Aorta (tissue), 5 donors: ENCODE data around the gene MTFP1. TPM values are rescaled to one million over a fixed set of nuclear protein-coding genes. Genes with fewer than 3 reads are reported as not detected.
"Not testable (repeated sequence)": the region's sequence is repeated elsewhere in the genome, so short reads cannot be mapped to it uniquely, and the experiment has no call there.

Experiments
- ATAC-seq: fragments of 200-7000 bp; cut with Tn5 transposase; one replicate; pipeline ENCODE4 v1.9.1; 2022; ENCODE audit warnings: moderate library complexity; ENCODE audit not compliant: low FRiP score
- DNase-seq, 2 donors: peaks; one replicate each; pipeline ENCODE4 v3.0.0-alpha.2; 2020
- H3K27ac ChIP-seq, 2 donors: one replicate each; pipeline ENCODE4 v1.5.1; 2013; ENCODE audit warnings: low read length in 2 of 2, mild to moderate bottlenecking in 2 of 2, moderate library complexity in 2 of 2, control low read depth in 1 of 2, inconsistent platforms in 1 of 2, low read depth in 1 of 2
- H3K27me3 ChIP-seq, 2 donors: one replicate each; pipeline ENCODE4 v1.6.1; 2013; ENCODE audit warnings: control low read depth in 1 of 2, low read length in 1 of 2, mild to moderate bottlenecking in 1 of 2, moderate library complexity in 1 of 2; ENCODE audit not compliant: insufficient read depth in 2 of 2, control insufficient read depth in 1 of 2
- H3K36me3 ChIP-seq, 2 donors: one replicate each; pipeline ENCODE4 v1.6.1; 2013; ENCODE audit warnings: control low read depth in 1 of 2, low read length in 1 of 2, mild to moderate bottlenecking in 1 of 2; ENCODE audit not compliant: insufficient read depth in 2 of 2, control insufficient read depth in 1 of 2
- H3K4me1 ChIP-seq, 2 donors: one replicate each; pipeline ENCODE4 v1.6.1; 2013; ENCODE audit warnings: low read length in 2 of 2, control low read depth in 1 of 2, mild to moderate bottlenecking in 1 of 2, moderate library complexity in 1 of 2; ENCODE audit not compliant: insufficient read depth in 2 of 2, control insufficient read depth in 1 of 2
- H3K4me3 ChIP-seq, 2 donors: one replicate each; pipeline ENCODE4 v1.5.1; 2013; ENCODE audit warnings: low read length in 2 of 2, control low read depth in 1 of 2, mild to moderate bottlenecking in 1 of 2
- H3K9me3 ChIP-seq: one replicate; pipeline ENCODE4 v1.6.1; 2013; ENCODE audit warnings: mild to moderate bottlenecking, low read length; ENCODE audit not compliant: control insufficient read depth
- WGBS, 2 donors: extraction: QIAGEN DNeasy Blood & Tissue Kit; methylation state at CpG; one replicate each; pipeline ENCODE4 v1.1.7; 2013; 5-methylcytosine and 5-hydroxymethylcytosine counted together
- intact Hi-C, 2 donors: fragments of 100-400 bp; cut with DNase I; formaldehyde crosslinking; loops; one replicate each; pipeline versions ENCODE4 v1.14.2 to v1.15.0; 2022
- polyA plus RNA-seq, 2 donors: library from polyadenylated mRNA; stranded (reverse); fragments of 200-250 nt; gene quantifications; one replicate each; pipeline ENCODE4 v1.2.3, GENCODE V29; 2013
- total RNA-seq, 2 donors: library from RNA; stranded (reverse); fragmentation: NEBNext Ultra II Directional; extraction: Animal tissue kit (Norgen Biotek cat#: 25700); gene quantifications; one replicate each; pipeline ENCODE4 v1.2.1, GENCODE V29; 2021
- donor health status: healthy with polysubstance abuse.
- donor health status: Bipolar disorder and iron deficiency.
- donor health status: DM: no; HTN: no; CAD: no.
- donor health status: DM: no; HTN: no; CAD: no.
- donor health status: DM: yes; HTN: yes; CAD: no.

The MTFP1 gene
- total and polyA plus RNA-seq, 4 donors = 4.0 to 6.8 (median 4.3) TPM

DNA sequence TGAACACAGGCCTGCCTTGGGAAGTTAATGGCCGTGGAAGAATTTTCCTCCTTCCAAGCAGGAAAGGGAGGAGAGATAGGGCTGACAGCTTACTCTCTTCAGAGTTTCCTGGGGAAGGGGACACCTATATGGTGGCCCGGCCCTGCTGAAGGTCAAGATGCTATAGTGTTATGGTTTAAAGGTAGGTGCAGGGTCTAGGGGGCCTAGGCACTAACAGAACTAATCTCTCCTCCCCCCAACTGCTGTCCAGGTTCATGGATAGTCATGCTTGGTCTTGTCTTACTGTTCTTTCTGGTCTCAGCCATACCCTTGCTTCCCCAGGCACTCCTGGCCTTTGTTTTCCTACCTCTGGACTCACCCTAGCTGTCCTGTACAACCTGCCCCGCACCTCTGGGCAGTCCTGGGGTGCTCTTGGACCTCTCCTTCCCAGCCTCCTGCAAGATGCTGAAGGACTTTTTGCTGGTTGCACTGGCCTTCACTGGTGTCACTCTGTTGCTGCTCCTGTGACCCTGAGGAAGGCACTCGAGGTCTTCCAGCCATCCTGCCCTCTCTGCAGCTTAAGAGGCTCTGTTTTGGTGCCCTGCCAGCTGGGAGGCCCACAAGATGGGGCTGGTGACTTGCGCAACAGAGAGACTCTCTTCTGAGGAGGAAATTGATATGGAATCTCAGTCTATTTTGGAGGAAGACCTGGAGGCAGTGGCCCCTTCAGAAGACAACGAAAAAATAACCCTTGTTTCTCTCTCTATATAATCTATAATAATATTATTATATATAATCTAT is 28.4 kb downstream of the MTFP1 start:
- intact Hi-C loops = no loop called here
- DNase-seq (peak in 1 of 2 donors; percentile 55), ATAC-seq (no peak)
- Histone ChIP-seq H3K4me3 (no peak overlapping the region), H3K9me3 (no peaks in the 10 kb centered on the region), H3K4me1 (no peaks in the 10 kb centered on the region), H3K27ac (no peak overlapping the region), H3K27me3 (no peaks in the 10 kb centered on the region), H3K36me3 (no peaks in the 10 kb centered on the region)
- WGBS, 2 donors = 63 to 67% methylated on average over 6 of the region's 6 CpGs

DNA sequence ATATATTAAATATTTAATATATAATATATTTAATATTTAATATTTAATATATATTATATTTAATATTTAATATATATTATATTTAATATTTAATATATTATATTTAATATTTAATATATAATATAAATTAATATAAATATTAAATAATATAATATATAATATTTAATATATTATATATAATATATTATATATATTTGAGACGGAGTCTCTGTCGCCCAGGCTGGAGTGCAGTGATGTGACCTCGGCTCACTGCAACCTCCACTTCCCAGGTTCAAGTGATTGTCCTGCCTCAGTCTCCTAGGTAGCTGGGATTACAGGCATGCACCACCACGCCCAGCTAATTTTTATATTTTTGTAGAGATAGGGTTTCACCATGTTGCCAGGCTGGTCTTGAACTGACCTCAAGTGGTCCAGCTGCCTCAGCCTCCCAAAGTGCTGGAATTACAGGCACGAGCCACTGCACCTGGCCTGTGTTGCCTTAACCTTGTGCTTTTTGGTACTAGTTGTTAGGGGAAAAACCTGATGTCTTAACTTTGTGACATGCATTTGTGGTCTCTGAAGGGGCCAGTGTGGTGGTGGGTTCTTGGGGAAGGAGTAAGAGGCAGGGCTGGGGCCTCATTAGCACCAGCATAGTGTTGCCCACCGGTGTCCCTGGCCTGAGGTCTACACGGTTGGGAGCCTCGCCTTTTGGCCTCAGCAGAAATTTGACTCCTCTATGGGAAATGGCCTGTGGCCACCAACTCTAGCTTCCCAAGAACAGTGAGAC is 29.7 kb downstream of the MTFP1 start:
- WGBS, 2 donors = 79 to 83% methylated on average over 8 of the region's 8 CpGs
- intact Hi-C loops = no loop called here
- no peaks in the 10 kb centered on the region for H3K27me3 ChIP-seq
- no peaks in the 10 kb centered on the region for H3K9me3 ChIP-seq
- no peaks in the 10 kb centered on the region for H3K36me3 ChIP-seq
- H3K4me3 ChIP-seq = no peak overlapping the region
- DNase-seq = no peak
- H3K4me1 ChIP-seq = no peaks in the 10 kb centered on the region
- no peak overlapping the region for H3K27ac ChIP-seq
- ATAC-seq = no peak

- ATAC-seq (no peak), DNase-seq (no peak)
- intact Hi-C loops = no loop called here
- H3K27ac ChIP-seq = no peak overlapping the region
- H3K4me3 ChIP-seq = no peak overlapping the region
- H3K9me3 ChIP-seq = no peaks in the 10 kb centered on the region
- no peaks in the 10 kb centered on the region for H3K36me3 ChIP-seq
- H3K4me1 ChIP-seq = no peaks in the 10 kb centered on the region
- no peaks in the 10 kb centered on the region for H3K27me3 ChIP-seq
- 49 to 53% methylated on average over 8 of the region's 8 CpGs for WGBS, 2 donors
Measured at GRCh38 chr22:30457981-30458380, 32.4 kb downstream of the MTFP1 start.

- ATAC-seq (no peak), DNase-seq (no peak)
- Histone ChIP-seq H3K27me3 (no peaks in the 10 kb centered on the region), H3K4me1 (no peaks in the 10 kb centered on the region), H3K27ac (no peak overlapping the region), H3K36me3 (no peaks in the 10 kb centered on the region), H3K4me3 (no peak overlapping the region), H3K9me3 (no peaks in the 10 kb centered on the region)
- 42 to 67% methylated on average over 4 of the region's 4 CpGs for WGBS, 2 donors
- intact Hi-C loops = no loop called here
Measured at GRCh38 chr22:30459181-30460052, 33.8 kb downstream of the MTFP1 start.

GRCh38 chr22:30460147-30460546 is 34.6 kb downstream of the MTFP1 start:
- WGBS, 2 donors = 83 to 89% methylated on average over 4 of the region's 4 CpGs
- H3K36me3 ChIP-seq = no peaks in the 10 kb centered on the region

DNA sequence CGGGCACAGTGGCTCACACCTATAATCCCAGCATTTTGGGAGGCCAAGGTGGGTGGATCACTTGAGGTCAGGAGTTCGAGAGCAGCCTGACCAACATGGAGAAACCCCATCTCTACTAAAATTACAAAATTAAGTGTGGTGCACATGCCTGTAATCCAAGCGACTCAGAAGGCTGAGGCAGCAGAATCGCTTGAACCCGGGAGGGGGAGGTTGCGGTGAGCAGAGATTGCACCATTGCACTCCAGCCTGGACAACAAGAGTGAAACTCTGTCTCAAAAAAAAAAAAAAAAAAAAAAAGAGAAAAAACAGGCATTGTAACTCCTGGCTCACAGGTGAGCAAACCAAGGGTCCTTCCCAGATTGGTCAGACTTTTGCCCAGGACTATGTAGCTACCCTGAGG is 35.0 kb downstream of the MTFP1 start:
- 88 to 90% methylated on average over 6 of the region's 6 CpGs for WGBS, 2 donors

More at GRCh38 chr22:30460147-30460546, 34.6 kb downstream of the MTFP1 start:
- no peaks in the 10 kb centered on the region for H3K27me3 ChIP-seq
- intact Hi-C loops = no loop called here
- no peak overlapping the region for H3K4me3 ChIP-seq
- H3K9me3 ChIP-seq = no peaks in the 10 kb centered on the region
- DNase-seq (no peak), ATAC-seq (no peak)
- H3K27ac ChIP-seq = no peak overlapping the region
- no peaks in the 10 kb centered on the region for H3K4me1 ChIP-seq

DNA sequence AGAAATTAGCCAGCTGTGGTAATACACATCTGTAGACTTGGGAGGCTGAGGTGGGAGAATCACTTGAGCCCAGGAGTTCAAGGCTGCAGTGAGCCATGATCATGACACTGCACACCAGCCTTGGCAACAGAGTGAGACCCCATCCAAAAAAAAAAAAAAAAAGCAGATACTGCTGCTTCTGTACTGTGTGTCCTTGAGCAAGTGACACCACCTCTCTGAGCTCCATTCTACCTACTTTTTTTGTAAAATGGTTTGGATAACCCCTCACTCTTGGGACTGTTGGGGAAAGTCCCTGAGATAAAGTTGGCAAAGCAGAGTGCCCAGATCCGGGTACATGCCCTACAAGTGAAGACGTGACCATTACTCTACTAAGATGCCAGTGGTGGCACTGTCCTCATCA is 43.6 kb downstream of the MTFP1 start:
- Histone ChIP-seq H3K27ac (no peak overlapping the region), H3K9me3 (no peaks in the 10 kb centered on the region), H3K4me1 (no peaks in the 10 kb centered on the region), H3K4me3 (no peak overlapping the region), H3K27me3 (peaks cover 0 to under 1% of the 10 kb centered on the region in 2 donors), H3K36me3 (no peaks in the 10 kb centered on the region)
- WGBS, 2 donors = 27 to 95% methylated on average over 2 of the region's 2 CpGs
- DNase-seq (no peak), ATAC-seq (no peak)
- intact Hi-C loops = no loop called here

More for the DNA sequence above, 35.0 kb downstream of the MTFP1 start:
- DNase-seq, H3K36me3 ChIP-seq, H3K4me3 ChIP-seq, H3K9me3 ChIP-seq, ATAC-seq, H3K27me3 ChIP-seq, H3K27ac ChIP-seq, intact Hi-C loops, H3K4me1 ChIP-seq: not testable (repeated sequence)

DNA sequence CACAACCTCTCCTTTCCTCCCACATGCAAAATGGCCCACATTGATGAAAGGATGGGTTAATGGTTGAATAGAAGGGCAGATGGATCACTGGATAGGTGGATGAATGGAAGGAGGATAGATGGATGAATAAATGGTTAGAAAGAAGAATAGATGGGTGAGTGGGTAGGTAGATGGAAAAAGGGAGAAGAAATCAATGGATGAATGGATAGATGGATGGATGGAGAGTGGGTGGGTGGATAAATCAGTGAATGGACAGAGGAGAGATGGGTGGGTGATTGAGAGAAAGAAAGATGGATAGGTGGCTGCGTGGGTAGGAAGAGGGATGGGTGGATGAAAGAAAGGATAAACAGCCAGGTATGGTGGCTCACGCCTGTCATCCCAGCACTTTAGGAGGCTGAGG is 45.1 kb downstream of the MTFP1 start:
- 84 to 91% methylated on average over 2 of the region's 2 CpGs for WGBS, 2 donors
- no peaks in the 10 kb centered on the region for H3K36me3 ChIP-seq
- no peak for DNase-seq
- H3K4me3 ChIP-seq = no peak overlapping the region
- no peak for ATAC-seq
- peaks cover 0 to 2% of the 10 kb centered on the region in 2 donors for H3K27me3 ChIP-seq
- intact Hi-C loops = no loop called here
- no peak overlapping the region for H3K27ac ChIP-seq
- no peaks in the 10 kb centered on the region for H3K9me3 ChIP-seq
- no peaks in the 10 kb centered on the region for H3K4me1 ChIP-seq
